NCI-H82 treated with DMSO at 0.1 percent for 48 hours (cell line): Measurements from ENCODE around the gene CLEC3A.
"Not testable (repeated sequence)": the region's sequence is repeated elsewhere in the genome, so short reads cannot be mapped to it uniquely, and the experiment has no call there.

Experiments used
- DNase-seq: peaks from one replicate; lab custom pipeline; 2025; ENCODE audit not compliant: unreplicated experiment; lab: John Stamatoyannopoulos, UW

The CLEC3A gene

DNA sequence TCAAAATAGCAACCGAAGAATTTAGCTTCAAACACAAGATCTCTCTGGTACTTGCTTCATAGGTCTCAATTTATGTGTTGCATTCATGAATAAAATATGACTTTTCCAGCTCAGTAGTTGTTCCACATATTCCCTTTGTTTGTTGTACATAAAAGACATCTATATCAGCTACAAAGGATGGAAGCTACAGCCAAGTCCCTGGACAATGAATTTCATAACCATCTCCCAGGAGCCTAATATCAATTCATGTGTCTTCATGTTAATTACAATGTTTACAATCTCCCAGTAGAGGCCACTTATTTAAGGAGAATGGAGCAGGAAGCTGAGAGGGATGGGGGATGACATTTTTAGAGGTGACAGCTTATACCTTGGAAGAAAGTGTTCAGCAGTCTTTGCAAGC is 3.3 kb downstream of the CLEC3A start:
- DNase-seq = no peak

DNA sequence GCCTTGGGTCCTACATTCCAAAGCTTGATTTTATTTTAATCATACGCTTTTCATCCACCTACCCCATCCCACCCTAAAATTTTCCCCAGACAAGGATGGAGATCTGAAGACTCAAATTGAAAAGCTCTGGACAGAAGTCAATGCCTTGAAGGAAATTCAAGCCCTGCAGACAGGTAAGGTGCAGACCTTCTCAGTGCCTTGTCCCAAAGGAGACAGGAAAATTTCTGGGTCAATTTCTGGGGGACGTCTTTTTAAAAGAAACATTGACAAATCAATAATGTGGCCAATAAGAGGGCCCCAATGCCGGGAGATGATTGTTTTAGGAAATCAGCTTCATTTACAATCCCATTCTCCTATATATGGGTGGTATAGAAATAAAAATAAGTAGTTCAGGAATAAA is 5.7 kb downstream of the CLEC3A start:
- no peak for DNase-seq

GRCh38 chr16:78034530-78034929 is 12.2 kb downstream of the CLEC3A start:
- no peak for DNase-seq

GRCh38 chr16:78035012-78035411 is 12.7 kb downstream of the CLEC3A start:
- DNase-seq = no peak

DNA sequence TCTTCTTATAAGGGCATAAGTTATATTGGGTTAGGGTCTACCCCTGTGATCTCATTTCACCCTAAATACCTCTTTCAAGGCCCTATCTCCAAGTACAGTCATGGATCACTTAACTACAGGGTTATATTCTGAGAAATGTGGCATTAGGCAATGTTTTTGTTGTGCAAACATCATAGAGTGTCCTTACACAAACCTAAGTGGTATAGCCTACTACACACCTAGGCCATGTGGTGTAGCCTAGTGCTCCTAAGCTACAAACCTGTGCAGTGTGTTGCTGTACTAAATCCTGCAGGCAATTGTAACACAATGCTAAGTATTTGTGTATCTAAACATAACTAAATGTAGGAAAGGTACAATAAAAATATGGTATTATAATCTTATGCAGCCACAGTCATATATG is 18.0 kb downstream of the CLEC3A start:
- no peak for DNase-seq

GRCh38 chr16:78045865-78046581 is 23.7 kb downstream of the CLEC3A start:
- DNase-seq = no peak

- DNase-seq = no peak
Measured at GRCh38 chr16:78048319-78048718, 26.0 kb downstream of the CLEC3A start.

GRCh38 chr16:78050734-78051400 is 28.5 kb downstream of the CLEC3A start:
- DNase-seq = no peak

DNA sequence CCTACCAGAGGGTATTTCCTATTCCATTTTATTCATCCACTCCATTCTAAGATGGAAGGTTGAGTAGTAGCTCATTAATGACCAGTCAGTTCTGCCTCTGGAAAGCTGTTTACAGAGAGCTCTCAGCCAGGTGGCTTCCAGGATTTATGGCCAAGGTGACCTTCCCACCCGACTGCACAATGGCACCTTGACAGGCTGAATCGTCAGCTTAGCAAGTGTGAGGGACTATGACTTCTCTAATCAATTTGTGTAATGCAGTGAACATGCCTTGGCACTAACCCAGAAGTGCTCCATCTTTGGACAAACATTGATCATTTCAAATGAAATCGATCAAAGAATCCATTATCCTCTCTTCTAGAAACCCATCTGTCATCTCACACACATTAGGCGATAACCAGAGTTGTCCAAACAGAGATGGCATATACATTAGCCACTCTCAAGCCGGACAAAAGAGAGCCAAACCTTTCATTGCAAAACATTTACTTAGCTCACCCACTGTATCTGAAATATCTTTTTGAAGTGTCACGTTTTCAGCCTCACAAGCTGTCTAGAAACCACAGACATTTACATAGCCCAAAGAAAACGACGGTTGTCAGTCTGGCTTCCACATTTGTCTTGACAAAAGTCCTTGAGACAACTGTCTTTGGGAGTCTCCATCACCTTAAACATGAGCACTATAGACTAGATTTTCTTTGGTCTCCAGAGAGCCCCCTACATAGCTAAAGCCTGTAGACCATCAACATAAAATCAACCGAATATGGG is 35.6 kb downstream of the CLEC3A start:
- DNase-seq = no peak

DNA sequence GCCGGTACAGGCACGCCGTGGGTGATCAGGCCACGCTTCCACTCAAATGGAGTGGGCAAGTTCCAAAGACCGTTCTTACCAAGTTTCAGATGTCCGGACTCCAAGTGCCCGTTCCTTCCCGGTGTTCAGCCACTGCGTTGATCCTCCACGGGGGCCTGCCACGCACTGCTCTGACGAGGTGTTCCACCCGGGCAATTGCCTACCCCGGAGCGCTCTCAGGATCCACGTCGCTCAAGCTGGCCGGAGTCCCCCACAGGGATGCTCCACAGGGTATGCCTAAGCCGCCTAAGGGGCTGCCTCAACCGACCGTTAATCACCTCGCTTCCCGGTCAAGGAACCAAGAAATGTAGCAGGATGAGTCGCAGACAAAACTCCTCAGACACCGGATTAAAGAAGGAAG is 37.5 kb downstream of the CLEC3A start:
- DNase-seq = not testable (repeated sequence)

- no peak for DNase-seq
Measured at GRCh38 chr16:78060295-78060694, 37.9 kb downstream of the CLEC3A start.

DNA sequence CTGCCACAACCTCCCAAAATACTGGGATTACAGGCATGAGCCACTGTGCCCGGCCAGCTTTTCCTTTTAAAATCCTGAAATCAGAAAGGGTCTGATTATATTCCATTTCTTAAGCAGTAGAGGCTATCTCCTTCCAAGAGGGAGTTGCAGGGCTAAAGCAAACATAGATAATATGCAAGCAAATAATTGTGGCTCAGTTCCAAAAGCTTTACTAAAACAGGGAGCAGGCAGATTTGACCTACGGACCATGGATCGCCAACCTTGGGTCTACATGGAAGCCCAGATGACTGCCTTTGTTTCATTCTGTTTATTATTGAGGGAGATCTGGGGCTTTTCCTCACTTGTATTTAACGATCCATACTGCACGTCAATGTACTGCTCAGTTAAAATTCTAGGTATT is 38.5 kb downstream of the CLEC3A start:
- DNase-seq = no peak

- DNase-seq = no peak
Measured at GRCh38 chr16:78065319-78065718, 43.0 kb downstream of the CLEC3A start.

- no peak for DNase-seq
Measured at GRCh38 chr16:78069913-78070312, 47.6 kb downstream of the CLEC3A start.

DNA sequence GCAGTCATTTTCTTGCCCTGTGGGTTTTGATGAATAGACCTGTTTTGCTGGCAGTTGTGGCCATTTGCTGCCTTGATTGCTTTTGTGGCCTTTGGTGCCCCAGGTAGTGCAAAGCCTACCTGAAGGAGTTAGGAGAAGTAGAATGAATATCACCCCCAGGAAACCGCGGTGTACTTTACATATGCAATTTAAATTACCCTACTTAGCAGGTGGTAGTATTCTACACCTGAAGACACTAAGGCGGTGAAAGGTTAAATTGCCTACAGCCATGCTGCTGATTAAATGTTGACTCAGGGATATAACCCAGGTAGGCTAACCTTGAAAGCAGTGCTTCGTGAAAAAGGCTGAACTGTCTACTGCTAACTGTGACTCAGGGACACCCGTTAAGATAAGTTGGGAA is 49.9 kb downstream of the CLEC3A start:
- no peak for DNase-seq

DNA sequence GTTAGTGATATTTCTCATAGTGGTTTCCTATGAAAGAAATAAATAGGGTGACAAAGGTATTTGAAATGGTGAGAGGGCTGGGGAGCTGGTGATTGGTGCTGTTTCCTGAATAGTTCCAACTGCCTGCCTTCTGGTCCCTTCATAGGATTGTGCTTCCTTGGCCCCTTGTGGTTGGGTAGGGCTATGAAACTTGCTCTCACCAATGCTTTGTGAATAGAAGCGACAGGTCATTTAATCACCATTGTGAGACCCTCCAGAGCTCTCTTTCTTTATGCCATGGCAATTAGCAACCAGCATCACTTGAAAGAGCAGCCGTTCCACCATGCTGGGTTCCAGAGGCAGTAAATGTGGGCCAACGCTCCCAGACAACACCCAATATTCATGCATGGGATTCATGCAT is 53.5 kb downstream of the CLEC3A start:
- no peak for DNase-seq

DNA sequence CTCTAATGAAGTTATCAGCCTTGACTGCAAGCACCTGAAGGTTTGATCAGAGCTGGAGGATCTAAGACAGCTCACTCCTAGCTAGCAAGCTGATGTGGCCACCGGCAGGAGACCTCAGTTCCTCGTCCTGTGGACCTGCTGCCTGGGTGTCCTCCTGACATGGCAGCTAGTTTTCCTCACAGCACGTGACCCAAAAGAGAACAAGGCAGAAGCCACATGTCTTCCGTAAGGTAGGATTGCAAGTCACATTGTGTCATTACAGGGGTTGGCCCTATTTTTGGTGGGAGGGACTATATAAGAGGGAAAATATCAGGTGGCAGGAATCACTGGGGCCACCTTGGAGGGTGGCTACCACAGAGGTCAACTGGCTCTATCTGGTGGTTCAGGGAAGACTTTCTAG is 59.0 kb downstream of the CLEC3A start:
- DNase-seq = no peak
